HG02884 (cell line): Measurements from ENCODE around the gene C3.
"Not testable (repeated sequence)": the region's sequence is repeated elsewhere in the genome, so short reads cannot be mapped to it uniquely, and the experiment has no call there.

Experiments
- ATAC-seq: cut with Tn5 transposase; IDR thresholded peaks from one replicate; pipeline ENCODE4 v1.9.1; 2021; ENCODE audit warnings: mild to moderate bottlenecking, moderate library complexity; ENCODE audit not compliant: unreplicated experiment

Gene C3

DNA sequence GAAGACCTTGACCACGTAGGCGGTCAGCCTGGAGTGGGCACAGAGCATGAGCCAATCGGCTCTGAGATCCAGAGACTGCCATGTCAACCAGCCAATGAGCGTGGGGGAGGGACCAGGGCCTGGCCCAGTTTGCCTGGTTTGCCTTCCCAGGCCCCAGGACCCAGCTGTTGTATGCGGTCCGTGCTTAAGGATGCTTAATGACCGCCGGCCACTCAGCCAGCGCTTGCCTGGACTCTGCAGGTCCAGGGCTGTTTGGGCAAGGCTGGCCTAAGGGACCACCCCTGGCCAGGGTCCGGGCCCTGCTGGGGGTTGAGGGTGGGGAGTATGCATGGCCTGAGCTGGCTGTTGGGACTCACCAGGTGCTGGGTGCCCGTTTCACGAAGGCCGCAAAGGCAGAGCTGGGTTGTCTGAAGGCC is 27.4 kb downstream of the C3 start:
- ATAC-seq = no peak

DNA sequence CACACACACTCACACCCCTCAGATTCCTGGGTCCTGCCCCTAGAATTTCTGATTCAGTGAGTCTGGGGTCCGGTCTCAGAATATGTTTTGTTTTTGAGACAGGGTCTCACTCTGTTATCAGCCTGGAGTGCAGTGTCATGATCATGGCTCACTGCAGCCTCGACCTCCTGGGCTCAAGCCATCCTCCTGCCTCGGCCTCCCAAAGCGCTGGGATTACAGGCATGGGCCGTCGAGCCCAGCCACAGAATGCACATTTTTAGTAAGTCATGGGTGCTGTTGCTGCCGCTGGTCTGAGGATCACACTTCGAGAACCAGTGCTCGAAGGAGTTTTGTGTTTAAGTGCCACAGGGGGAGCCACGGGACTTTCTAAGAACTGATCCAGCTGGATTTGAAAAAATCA is 28.4 kb downstream of the C3 start:
- no peak for ATAC-seq

DNA sequence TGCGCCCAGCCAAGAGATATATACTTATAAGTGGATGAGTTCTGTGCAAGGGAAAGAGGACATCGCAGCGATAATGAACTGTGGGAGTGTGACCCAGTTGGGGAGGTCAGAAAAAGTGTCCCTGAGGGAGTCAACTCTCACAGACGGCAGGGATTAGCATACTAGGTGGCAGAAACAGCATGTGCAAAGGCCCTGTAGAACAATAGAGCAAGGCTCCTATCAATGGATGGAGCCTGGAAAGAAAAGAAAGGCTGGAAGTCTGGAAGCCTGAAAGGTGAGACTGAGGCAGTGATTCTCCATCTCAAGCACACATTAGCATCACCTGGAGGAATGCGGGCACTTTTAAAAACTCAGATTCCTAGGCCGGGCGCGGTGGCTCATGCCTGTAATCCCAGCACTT is 29.1 kb downstream of the C3 start:
- no peak for ATAC-seq

DNA sequence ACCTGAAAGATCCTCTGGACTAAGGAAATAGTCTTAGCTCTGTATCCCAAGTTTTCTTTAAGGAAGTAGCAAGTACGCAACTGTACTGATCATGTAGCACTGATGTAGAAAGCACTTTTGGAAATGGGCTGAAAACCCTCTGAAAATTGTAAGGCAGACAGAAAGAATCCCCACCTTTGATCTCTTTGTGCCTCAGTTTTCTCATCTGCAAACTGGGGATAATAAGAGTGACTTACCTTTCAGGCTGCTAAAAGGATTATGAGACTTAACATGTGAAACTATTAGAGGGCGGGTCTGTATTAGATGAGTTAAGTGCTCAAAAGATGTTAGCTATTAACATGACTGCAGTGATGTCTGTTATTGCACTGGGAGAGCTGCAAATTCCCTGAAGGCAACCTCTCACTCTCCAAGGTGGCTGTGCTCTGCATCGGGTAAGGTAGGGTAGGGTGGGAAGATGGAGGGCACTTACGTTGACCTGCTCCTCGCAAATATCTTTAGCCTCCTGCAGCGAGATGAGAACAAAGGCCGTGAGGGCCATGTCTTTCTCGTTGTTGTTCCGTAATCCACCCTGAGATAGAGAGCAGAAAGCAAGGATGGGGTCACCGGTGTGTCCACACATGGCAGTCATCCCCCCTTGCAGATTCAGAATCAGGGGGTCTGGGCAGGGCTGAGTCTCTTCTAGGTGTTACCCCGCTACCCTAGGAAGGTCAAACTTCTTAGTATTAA is 30.1 kb downstream of the C3 start:
- no peak for ATAC-seq

DNA sequence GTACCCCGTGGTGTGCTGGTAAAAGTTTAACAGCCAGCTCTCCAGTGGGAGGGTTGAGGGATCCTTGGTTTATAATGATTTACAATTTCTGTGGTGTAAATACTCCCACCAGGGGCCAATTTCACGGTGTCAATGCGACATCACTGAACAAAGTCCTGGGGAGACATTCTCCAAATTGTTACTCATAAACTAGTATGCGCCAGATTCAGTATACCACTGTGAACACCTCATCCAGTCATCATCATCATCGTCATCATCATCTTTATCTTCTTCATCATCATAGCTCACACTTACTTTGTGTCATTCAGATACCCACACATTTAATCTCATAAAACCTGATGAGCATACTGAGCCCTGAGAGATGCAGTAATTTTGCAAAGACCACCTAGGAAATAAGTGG is 33.3 kb downstream of the C3 start:
- ATAC-seq = no peak

DNA sequence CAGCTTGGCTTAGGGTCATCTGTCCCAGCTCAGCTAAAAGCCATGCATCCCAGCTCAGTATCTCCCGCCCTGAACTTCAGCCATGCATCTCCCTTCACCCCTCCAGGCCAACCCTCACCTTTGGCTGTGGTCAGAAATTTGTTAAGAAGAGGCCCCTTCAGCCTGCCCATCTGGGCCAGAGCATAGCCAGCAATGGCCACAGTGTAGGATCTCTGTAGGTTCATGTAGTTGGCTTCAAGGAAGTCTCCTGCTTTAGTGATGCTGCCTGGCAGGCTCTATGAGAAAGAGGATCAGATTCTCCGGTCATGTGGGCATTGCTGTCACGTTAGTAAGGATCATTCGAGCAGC is 33.8 kb downstream of the C3 start:
- no peak for ATAC-seq

DNA sequence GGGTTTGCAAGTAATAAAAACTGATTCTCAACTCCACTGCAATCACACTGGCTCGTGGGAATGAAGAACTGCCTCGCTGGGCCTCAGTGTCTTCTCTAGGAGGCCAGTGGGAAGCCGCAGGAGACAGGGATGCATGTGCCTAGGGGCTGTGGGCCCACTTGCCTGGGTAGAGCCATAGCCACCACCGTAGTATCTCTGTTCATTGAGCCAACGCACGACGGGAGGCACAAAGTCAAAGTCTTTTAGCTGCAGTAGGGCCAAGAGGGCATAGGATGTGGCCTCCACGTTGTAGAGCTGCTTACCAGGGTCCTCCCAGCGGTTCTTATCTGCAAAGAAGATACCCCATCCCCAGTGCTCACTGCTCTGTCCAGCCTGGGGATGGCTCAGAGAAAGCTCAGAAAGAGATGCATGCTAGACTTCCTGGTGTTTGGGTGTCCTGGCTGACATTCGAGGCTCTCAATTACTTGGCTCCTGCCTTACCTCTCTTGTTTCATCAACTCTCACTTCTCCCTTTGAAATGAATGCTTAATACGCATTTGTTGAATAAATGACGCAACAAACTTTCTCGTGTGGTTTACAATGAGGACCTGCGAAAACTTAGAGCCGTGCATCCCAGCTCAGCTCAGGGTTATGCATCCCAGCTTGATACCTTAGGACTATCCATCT is 34.4 kb downstream of the C3 start:
- no peak for ATAC-seq

DNA sequence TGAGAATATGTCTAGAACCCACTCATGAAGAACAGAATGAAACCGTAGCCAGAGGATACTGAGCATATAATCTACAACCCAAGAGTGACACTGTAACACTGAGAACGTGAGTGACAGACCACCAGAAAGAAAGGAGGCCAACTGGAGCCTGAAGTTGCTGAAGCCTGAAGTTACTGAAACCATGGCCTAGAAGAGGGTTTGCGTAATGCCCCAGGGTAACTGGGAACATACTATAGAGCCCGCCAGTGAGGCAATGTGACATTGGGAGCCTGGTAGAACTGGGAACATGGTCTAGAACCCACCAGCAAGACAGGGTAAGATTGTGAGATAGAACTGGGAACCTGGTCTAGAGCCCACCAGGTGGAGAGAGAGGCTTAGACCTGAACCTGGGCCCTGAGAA is 35.0 kb downstream of the C3 start:
- ATAC-seq = no peak

DNA sequence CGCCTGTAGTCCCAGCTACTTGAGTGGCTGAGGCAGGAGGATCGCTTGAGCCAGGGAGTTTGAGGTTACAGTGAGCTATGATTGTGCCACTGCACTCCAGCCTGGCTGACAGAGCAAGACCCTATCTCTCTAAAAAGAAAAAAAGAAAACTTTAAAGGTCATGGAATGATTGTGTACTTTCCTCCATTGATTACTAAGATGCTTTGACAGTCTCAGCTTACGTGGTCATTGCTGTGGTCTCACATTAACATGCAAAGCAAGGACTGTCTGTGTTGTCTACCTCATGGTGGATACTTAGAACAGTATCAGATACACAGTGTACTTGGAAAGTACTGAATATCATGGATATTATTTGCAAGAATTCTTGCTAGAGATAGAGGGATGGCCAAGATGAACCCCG is 36.5 kb downstream of the C3 start:
- ATAC-seq = no peak

DNA sequence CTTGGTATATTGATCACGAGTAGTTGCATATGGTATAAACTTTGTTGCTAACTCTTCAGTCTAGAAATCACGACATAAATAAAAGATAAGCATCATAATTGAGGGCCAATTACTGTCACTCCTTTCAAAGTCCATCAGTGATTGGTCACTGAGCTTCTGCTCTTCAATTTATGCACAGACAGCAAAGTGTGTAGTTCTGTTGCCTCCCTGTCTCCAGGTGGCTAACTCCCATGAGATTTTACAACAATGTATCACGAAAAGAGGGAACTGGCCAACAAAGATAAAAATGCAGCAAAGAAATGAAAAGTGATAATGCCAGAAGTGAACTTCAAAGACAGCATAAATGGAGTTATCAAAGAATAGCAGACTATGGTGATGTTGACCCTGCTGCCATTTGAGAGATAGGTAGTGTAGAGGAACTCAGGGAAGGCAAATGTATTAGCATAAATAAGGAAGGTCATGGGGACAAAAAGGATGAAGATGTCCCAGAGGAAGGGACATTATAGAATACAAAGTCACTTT is 37.8 kb downstream of the C3 start:
- ATAC-seq = no peak

DNA sequence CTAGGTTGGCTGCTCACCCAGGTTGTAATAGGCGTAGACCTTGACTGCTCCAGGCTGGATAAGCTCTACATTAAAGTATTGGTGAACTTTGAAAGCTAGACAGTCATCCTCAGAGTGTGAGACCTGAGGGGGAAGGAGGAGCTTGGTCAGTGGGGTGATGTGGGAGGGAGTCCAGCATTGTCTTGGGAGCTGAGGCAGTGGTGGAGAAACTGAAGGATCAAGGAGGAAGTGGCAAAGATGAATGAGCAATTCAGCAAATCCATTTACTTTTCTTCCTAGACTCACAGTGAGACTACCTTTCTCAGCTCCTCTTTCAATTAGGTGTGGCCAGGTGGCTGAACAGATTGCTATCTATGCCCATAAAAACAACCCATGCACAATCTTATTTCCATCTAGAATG is 40.3 kb downstream of the C3 start:
- no peak for ATAC-seq

DNA sequence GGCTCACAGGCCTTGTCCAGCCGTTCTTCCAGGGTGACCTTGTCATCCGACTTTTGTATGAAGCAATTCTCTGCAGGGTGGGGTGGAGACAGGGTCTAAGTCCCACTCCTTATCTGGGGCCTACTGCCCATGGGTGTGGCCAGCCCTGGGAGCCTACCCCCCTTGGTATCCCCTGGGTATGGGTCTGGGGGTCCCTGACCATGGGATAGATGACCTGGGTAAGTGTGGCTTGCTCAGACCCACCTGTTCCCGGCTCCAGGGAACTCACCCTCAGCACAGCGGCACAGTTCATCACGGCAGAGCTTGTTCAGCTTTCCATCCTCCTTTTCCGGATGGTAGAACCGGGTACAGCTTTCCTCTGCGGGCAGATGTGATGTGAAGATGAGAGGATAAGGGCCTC is 41.3 kb downstream of the C3 start:
- ATAC-seq = no peak

DNA sequence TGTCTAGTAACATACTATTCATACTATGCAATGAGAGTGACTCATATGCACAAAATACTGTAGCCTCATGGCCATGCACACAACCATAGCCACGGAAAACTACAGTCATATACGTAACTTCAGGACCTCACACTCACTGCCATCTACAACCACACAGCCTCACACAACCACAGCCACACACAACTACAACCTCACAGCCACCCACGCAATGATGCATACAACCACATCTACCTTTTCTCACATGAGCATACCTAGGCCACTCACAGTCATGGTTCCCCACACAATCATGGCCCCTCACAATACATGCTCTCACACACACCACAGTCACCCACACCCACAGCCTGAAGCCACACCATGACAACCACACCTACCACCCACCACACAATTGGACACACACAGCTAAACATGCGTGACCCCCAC is 41.8 kb downstream of the C3 start:
- no peak for ATAC-seq

DNA sequence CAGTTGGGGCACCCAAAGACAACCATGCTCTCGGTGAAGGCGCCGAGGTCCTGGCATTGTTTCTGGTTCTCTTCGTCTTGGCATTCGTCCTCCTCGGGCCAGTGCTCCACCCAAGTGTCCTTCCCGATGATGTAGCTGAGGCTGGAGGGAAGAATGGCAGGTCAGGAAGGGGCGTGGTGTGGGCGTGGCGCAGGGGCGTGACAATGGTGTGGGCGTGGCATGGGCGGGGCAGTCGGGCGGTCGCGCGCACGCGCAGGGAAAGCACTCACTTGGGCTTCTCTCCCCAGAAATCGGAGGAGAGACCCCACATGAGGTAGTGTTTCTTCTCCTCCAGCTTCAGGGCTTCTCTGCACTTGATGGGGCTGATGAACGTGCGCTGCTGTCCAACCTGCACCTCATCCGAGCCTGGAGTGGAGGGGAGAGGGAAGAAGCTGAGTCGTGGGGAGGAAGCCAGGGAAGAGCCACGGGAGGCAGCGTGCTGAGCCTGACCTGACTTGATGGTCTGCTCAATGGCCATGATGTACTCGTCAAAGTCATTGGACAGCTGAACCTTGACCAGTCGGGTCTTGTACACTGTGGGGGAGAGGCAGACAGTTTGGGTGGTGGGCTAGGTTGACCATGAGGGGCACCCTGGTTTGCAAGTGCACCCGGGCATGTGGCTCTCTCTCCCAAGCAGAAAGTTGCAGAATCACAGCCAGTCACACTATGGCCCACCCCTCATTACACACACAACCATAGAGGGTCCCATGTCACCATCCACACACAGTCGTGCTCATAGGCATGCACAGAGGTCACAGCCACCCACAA is 42.4 kb downstream of the C3 start:
- no peak for ATAC-seq

DNA sequence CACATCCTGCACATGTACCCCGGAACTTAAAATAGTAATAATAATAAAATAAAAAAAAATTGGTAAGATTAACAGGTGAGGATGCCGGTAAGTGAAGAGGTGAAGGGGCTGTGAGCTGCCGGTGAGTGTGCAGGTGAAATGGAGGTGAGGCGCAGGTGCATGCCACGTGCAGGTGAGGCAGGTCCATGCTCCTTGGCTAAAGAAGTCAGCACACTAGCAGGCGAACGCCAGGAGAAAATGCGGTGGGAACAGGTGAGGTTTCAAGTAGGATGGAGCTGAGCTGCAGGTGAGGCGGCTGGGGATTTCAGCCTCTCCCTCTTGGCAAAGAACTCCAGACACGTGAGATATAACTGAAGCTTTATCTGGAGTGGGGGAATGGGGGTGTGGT is 43.0 kb downstream of the C3 start:
- no peak for ATAC-seq

DNA sequence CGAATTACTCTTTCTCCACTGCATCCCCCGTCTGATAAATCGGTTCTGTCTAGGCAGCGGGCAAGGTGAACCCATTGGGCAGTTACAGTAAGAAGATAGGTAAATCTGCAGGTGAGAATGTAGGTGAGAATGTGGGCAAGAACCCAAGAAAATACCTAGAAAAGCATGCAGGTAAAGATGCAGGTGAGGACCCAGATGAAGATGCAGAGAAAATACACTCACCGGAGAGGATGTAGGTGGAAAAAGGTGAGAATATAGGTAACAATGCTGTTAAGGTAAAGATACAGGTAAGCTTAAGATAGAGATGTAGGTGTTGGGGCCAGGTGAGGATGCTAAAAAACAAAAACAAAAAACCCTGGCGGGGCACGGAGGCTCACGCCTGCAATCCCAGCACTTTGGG is 44.2 kb downstream of the C3 start:
- ATAC-seq = no peak

DNA sequence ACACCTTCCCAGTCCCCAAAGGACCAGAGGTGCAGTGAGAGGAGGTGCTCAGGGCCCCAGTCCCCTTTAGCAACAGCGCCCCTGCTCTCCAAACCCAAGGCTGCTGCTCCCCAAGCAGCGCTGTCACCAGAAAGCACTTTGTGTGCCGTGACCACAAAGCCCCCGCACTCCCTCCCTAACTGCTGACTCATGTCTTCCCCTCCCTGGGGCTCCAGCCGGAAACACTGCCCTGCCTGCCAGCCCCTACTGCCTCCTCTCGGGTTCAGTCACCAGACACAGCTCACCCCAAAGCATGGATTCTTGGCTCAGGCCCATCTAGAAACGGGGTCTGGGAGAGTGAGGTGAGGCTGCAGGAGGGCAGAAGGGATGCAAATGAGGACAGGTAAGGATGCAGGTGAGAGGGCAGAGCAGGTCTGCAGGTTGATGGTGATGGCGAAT is 45.6 kb downstream of the C3 start:
- no peak for ATAC-seq

DNA sequence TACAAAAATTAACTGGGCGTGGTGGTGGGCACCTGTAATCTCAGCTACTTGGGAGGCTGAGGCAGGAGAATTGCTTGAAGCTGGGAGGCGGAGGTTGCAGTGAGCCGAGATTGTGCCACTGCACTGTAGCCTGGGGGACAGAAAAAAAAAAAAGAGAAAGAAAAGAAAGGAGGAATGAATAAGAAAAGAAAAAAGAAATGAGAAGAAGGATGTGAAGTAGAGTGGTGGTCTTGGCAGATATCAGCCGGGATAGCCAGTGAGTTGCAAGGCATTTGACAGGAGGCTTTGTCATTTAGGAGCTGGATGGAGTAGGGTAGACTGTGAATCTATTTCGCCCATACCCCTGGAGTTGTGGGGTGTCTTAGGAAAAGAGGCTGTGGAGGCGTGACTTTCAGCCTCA is 46.0 kb downstream of the C3 start:
- not testable (repeated sequence) for ATAC-seq

DNA sequence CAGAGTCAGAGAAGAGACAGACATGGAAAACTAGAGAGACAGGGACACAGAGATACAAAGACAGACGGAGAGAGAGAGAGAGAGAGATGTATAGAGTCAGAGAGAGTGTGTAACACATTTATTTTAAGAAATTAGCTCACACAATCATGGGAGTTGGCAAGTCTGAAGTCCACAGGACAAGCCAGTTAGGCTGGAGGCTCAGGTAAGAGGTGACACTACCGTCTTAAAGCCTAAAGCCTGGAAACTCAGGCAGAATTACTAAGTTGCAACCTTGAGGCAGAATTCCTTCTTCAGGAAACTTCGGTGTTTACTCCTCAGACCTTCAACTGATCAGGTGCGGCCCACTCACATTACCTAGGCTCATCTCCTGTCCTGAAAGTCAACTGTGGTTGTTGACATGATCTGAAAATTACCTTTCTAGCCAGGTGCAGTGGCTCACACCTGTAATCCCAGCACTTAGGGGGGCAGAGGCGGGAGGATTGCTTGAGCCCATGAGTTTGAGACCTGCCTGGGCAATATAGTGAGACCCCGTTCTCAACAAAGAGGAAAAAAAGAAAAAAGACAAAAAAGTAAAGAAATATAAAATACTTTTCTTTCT is 47.7 kb downstream of the C3 start:
- no peak for ATAC-seq

DNA sequence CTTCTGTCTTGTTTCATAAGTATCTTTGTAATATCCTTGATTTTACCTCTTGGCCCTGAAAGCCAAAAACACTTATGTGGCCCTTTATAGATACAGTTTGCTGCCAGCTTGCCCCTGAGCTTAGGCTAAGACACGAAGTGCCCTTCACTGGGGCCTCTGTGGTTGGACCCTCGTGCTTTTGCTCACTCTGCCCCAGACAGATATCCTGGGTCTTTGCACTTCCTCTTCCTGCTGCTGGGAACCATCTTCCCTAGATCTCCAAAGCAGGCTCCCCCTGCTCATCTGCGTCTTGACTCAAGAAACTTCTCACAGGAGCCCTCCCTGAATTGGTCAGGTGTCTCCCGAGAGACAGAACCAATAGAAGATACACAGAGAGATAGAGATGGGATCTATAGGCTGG is 48.5 kb downstream of the C3 start:
- ATAC-seq = no peak

DNA sequence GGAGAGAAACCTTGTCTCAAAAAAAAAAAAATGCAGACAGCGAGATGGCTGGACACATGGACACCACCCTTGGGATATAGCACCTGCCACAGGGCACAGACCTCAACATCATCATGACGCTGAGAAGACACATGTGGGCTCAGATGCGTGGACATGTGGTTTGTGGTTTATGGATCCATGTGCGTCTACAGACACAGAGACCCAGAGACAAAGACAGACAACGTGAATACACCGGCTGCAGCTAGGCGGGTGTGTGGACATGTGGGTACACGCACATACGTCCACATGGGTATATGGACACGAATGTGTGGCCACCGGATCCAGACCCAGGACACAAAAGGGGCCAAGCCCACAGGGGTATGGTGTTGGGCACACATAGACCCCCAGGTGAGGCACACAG is 51.8 kb downstream of the C3 start:
- no peak for ATAC-seq
